Psoas muscle (tissue), 8 donors: Measurements from ENCODE around the gene GNAQ. TPM values are rescaled to one million over a fixed set of nuclear protein-coding genes. Genes with fewer than 3 reads are reported as not detected.

Experiments used
- ATAC-seq, 4 donors: fragments of 200-7000 bp; cut with Tn5 transposase; one replicate each; pipeline ENCODE4 v1.9.1; 2020; ENCODE audit warnings: moderate library complexity in 3 of 4, mild to moderate bottlenecking in 2 of 4
- DNase-seq, 2 donors: peaks; one replicate each; pipeline ENCODE4 v3.0.0-alpha.2; 2020
- H3K27ac ChIP-seq: fragments of 200-600 bp; one replicate; pipeline ENCODE4 v1.8.0; 2022
- H3K27me3 ChIP-seq, 3 donors: fragments of 200-600 bp in 1 of 3; one replicate each; pipeline versions ENCODE4 v1.6.1 to v1.8.0; 2013 to 2022; ENCODE audit warnings: low read length in 2 of 3, mild to moderate bottlenecking in 2 of 3, moderate library complexity in 1 of 3; ENCODE audit not compliant: insufficient read depth in 3 of 3
- H3K36me3 ChIP-seq, 2 donors: fragments of 200-600 bp in 1 of 2; one replicate each; pipeline versions ENCODE4 v1.6.1 to v1.8.0; 2013 to 2022; ENCODE audit warnings: low read depth in 1 of 2, mild to moderate bottlenecking in 1 of 2, moderate library complexity in 1 of 2; ENCODE audit not compliant: insufficient read depth in 1 of 2
- H3K4me1 ChIP-seq: fragments of 200-600 bp; one replicate; pipeline ENCODE4 v1.8.0; 2022
- H3K4me3 ChIP-seq: fragments of 200-600 bp; one replicate; pipeline ENCODE4 v1.8.0; 2022; ENCODE audit warnings: mild to moderate bottlenecking
- H3K9me3 ChIP-seq: fragments of 200-600 bp; one replicate; pipeline ENCODE4 v1.8.0; 2022
- CTCF ChIP-seq: fragments of 200-600 bp; IDR thresholded peaks from one replicate; pipeline ENCODE4 v1.8.0; 2022; ENCODE audit warnings: antibody characterized with exemption
- WGBS, 3 donors: extraction: QIAGEN DNeasy Blood & Tissue Kit; methylation state at CpG; one replicate each; pipeline versions ENCODE4 v1.1.6 to v1.1.7; 2013; 5-methylcytosine and 5-hydroxymethylcytosine counted together
- intact Hi-C, 2 donors: fragments of 100-400 bp; cut with DNase I; formaldehyde crosslinking; loops; one replicate each; pipeline versions ENCODE4 v1.11.0 to v1.14.2; 2022
- polyA plus RNA-seq, 3 donors: library from polyadenylated mRNA; stranded (reverse); fragments of 200-250 nt; gene quantifications; one replicate each; pipeline ENCODE4 v1.2.3, GENCODE V29; 2013
- total RNA-seq, 4 donors: library from RNA; stranded (reverse); fragmentation: NEBNext Ultra II Directional in 2 of 4; extraction: Animal tissue kit (Norgen Biotek cat#: 25700) in 2 of 4; gene quantifications; one replicate each; pipeline versions ENCODE4 v1.2.1 to v1.2.4, GENCODE V29; 2021 to 2023
- donor health status: healthy with polysubstance abuse.
- donor health status: DM: no; HTN: no; CAD: no; lungs with moderate emphysema.
- donor health status: Bipolar disorder and iron deficiency.
- donor health status: healthy.
- donor health status: DM: yes; HTN: yes; CAD: no.
- donor health status: DM: no; HTN: no; CAD: no.
- donor health status: DM: no; HTN: no; CAD: no.
- donor health status: DM: yes; HTN: yes; CAD: no.

Gene GNAQ
- total and polyA plus RNA-seq, 7 donors: 8.3 to 26.6 (median 23.8) TPM

- TF ChIP-seq CTCF: peak; percentile 90
- Histone ChIP-seq H3K27me3 (no peaks in the 10 kb centered on the region), H3K4me1 (peaks cover 8% of the 10 kb centered on the region), H3K9me3 (no peaks in the 10 kb centered on the region), H3K36me3 (no peaks in the 10 kb centered on the region), H3K4me3 (no peak overlapping the region), H3K27ac (no peak overlapping the region)
- intact Hi-C loops: loop anchor here (2.0 to 10.0 kb wide), 5 partner anchors 59 to 603 kb away; no protein-coding TSS in a partner anchor
- DNase-seq (peak; percentile 21 to 54), ATAC-seq (peak in 3 of 4 donors; percentile 17 to 60 (median 41))
- WGBS, 3 donors: 19 to 23% (median 20%) methylated on average over 10 of the region's 10 CpGs
Observed at GRCh38 chr9:78035383-78035993, 3.9 kb upstream of the GNAQ start.

GRCh38 chr9:78033870-78034269 is 2.3 kb upstream of the GNAQ start:
- H3K27me3 ChIP-seq: no peaks in the 10 kb centered on the region
- H3K27ac ChIP-seq: no peak overlapping the region
- ATAC-seq: no peak
- WGBS, 3 donors: 81 to 93% (median 83%) methylated on average over 2 of the region's 2 CpGs
- no peaks in the 10 kb centered on the region for H3K9me3 ChIP-seq
- intact Hi-C loops: loop anchor here (2.0 to 10.0 kb wide), 6 partner anchors 57 to 599 kb away; no protein-coding TSS in a partner anchor
- DNase-seq: no peak
- no peak for TF ChIP-seq CTCF
- H3K4me1 ChIP-seq: peaks cover 12% of the 10 kb centered on the region
- H3K4me3 ChIP-seq: no peak overlapping the region
- H3K36me3 ChIP-seq: no peaks in the 10 kb centered on the region

GRCh38 chr9:78032730-78033457 is 1.3 kb upstream of the GNAQ start:
- Histone ChIP-seq H3K27me3 (no peaks in the 10 kb centered on the region), H3K4me1 (peaks cover 19% of the 10 kb centered on the region), H3K27ac (peak overlapping the region; percentile 79), H3K9me3 (no peaks in the 10 kb centered on the region), H3K4me3 (peak overlapping the region; percentile 79), H3K36me3 (no peaks in the 10 kb centered on the region)
- no peak for TF ChIP-seq CTCF
- ATAC-seq (no peak), DNase-seq (no peak)
- intact Hi-C loops: loop anchor here (5.0 to 10.0 kb wide), 5 partner anchors 56 to 598 kb away; no protein-coding TSS in a partner anchor
- 41 to 55% (median 47%) methylated on average over 14 of the region's 14 CpGs for WGBS, 3 donors

GRCh38 chr9:78031893-78032729 is 500 bp upstream of the GNAQ start:
- TF ChIP-seq CTCF: no peak
- peak overlapping the region; percentile 79 for H3K4me3 ChIP-seq
- H3K4me1 ChIP-seq: peaks cover 19% of the 10 kb centered on the region
- 0 to 1% (median 1%) methylated on average over 33 to 94 of the region's 95 CpGs for WGBS, 3 donors
- H3K27ac ChIP-seq: peak overlapping the region; percentile 79
- no peaks in the 10 kb centered on the region for H3K9me3 ChIP-seq
- H3K27me3 ChIP-seq: no peaks in the 10 kb centered on the region
- intact Hi-C loops: loop anchor here (5.0 to 10.0 kb wide), 5 partner anchors 55 to 597 kb away; no protein-coding TSS in a partner anchor
- peak; percentile 88 to 90 (median 88) for ATAC-seq
- no peaks in the 10 kb centered on the region for H3K36me3 ChIP-seq
- DNase-seq: peak; percentile 90 to 94
